GM12872 (cell line): ENCODE data around the gene GRIP1.

Experiments used
- CTCF ChIP-seq: IDR thresholded peaks from 3 replicates; pipeline ENCODE4 v1.5.1; 2011; ENCODE audit warnings: low read depth, mild to moderate bottlenecking, low read length, moderate library complexity; ENCODE audit not compliant: insufficient read depth

GRIP1 gene

DNA sequence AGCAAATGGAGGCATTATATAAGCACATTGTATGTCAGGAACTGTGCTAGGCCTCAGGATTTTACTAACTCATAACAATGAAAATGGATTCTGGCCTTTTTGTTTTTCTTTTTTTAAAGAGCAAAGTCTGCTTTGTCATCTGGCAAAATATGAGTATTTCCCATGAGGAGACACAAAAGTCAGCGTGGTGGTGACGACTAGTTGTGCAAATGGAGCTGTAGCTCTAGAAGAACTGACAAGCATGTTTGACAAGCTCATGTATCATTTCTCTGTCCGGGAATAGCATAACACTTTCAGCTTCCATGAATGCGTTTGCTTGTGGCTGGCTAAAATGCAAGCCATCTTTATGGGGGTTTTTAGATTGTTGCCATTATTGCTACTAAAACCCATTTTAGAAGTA is 248.8 kb downstream of the GRIP1 start:
- TF ChIP-seq CTCF, result no peak

DNA sequence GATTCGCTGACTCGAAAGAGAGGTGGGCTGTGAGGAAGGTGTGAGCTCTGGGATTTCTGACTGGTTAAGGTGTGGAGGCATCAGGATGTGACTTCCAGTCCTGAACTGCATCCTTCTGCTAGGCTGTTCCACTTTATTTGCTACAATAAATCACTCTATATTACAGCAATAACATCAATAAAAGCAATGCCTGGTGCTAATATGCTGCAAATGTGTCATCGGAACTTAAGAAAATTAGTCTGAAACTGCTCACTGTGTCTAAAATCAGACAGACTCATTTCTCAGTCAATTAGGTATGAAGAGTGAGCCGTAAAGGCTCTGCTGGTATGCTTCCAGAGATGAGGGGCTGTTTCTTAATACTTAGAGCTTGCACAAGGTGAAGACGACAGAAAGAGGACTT is 250.0 kb downstream of the GRIP1 start:
- TF ChIP-seq CTCF, result no peak

- TF ChIP-seq CTCF, result no peak
Observed at GRCh38 chr12:66428261-66428660, 250.6 kb downstream of the GRIP1 start.

DNA sequence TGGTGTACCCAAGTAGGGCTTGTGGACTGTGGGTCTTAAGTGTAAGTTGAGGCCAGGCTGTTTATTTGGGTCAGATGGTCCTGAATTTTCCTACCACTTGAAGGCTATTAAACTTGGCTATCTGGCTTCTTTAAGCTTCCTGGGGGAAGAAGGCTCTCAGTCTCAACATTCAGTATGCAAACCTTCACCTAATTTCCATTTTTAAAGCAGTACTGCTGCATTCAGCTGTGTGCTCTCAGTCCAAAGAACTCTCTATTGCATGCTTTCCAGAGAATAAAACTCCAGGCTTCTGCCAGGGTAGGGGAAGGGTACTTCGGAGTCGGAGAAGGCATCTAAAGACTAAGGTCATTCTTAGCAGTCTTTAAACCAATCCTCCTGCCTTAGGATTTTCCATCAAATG is 252.2 kb downstream of the GRIP1 start:
- no peak for TF ChIP-seq CTCF

DNA sequence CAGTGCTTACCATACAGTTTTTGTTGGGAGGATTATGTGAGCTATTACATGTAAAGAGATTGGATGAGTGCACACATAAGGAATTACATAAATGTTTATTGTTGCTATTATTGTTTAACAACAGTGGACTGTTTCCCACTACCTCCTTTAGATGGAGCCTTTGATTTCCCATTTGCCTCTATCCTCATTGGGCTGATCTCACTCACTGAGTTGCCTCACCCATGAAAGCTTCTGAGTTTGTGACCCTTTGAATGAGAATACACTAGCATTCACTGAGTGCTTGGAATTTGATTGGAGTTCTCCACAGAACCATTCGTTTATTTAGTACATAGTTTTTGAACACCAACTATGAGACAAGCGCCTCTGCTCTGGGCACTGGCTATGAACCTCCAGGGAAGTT is 255.6 kb downstream of the GRIP1 start:
- no peak for TF ChIP-seq CTCF

DNA sequence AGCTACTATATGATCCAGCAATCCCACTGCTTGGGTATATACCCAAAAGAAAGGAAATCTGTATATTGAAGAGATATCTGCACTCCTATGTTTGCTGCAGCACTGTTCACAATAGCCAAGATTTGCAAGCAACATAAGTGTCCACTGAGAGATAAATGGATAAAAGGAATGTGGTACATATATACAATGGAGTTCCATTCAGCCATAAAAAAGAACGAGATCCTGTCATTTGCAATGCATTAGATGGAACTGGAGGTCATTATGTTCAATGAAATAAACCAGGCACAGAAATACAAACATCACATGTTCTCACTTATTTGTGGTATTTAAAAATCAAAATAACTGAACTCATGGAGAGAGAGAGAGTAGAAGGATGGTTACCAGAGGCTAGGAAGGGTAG is 260.0 kb downstream of the GRIP1 start:
- no peak for TF ChIP-seq CTCF

DNA sequence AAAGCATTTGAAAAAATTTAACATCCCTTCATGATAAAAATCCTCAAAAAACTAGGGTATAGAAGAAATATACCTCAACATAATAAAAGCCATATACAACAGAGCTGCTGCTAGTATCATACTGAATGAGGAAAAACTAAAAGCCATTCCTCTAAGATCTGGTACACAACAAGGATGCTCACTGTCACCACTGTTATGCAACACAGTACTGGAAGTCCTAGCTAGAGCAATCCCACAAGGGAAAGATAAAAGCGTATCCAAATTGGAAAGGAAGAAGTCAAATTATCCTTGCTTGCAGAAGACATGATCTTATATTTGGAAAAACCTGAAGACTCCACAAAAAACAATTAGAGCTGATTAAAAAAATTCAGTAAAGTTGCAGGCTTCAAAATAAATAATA is 261.7 kb downstream of the GRIP1 start:
- no peak for TF ChIP-seq CTCF
